SK-N-SH (cell line): ENCODE results near the gene MCCC1. TPM values are rescaled to one million over a fixed set of nuclear protein-coding genes. Genes with fewer than 3 reads are reported as not detected.

Experiments
- CTCF ChIA-PET: fragments of 300-600, 350-600 bp; formaldehyde crosslinking; extraction: SDS; loops from one replicate; lab custom pipeline; 2021; lab: Yijun Ruan, JAX
- POLR2A ChIA-PET: fragments of 350-600 bp; sonication (Branson Sonifier 250); formaldehyde crosslinking; extraction: SDS; loops from one replicate; lab custom pipeline; 2020; ENCODE audit warnings: antibody characterized with exemption, inconsistent platforms; lab: Yijun Ruan, JAX
- DNase-seq: peaks from one replicate; pipeline ENCODE4 v3.0.0; 2012
- H2AFZ ChIP-seq: fragments of 200-600 bp; sonication (generic); 2 replicates; pipeline ENCODE4 v1.8.1; 2016; ENCODE audit warnings: antibody characterized with exemption, mild to moderate bottlenecking, low read depth
- H3F3A ChIP-seq: fragments of 200-600 bp; sonication (generic); replicated peaks from 2 replicates; pipeline ENCODE3; 2016; ENCODE audit warnings: antibody characterized with exemption, mild to moderate bottlenecking; ENCODE audit not compliant: insufficient read depth
- H3K27ac ChIP-seq, 2 experiments: fragments of 200-500 bp in 1 of 2; fragments of 200-600 bp in 1 of 2; sonication (Bioruptor generic) in 1 of 2; sonication (generic), shearing (Covaris generic) in 1 of 2; 2 replicates each; pipeline versions ENCODE4 v1.5.1 to v1.6.1; 2014 to 2016; ENCODE audit warnings: low read depth in 2 of 2, inconsistent platforms in 1 of 2, low read length in 1 of 2, mild to moderate bottlenecking in 1 of 2, mixed read lengths in 1 of 2
- H3K27me3 ChIP-seq: fragments of 200-600 bp; sonication (generic), shearing (Covaris generic); 2 replicates; pipeline ENCODE4 v1.6.1; 2016; ENCODE audit warnings: mixed run types; ENCODE audit not compliant: insufficient read depth
- H3K36me3 ChIP-seq, 2 experiments: fragments of 200-500 bp in 1 of 2; fragments of 200-600 bp in 1 of 2; sonication (Bioruptor generic) in 1 of 2; sonication (generic) in 1 of 2; replicated peaks in 1 of 2; 2 replicates each; pipeline versions ENCODE3 to v1.5.1; 2014 to 2016; ENCODE audit warnings: low read length in 1 of 2, mild to moderate bottlenecking in 1 of 2; ENCODE audit not compliant: insufficient read depth in 2 of 2, control insufficient read depth in 1 of 2
- H3K4me1 ChIP-seq, 2 experiments: fragments of 200-500 bp in 1 of 2; fragments of 200-600 bp in 1 of 2; sonication (Bioruptor generic) in 1 of 2; sonication (generic), shearing (Covaris generic) in 1 of 2; 2 replicates each; pipeline versions ENCODE4 v1.5.1 to v1.6.1; 2014 to 2016; ENCODE audit warnings: low read depth in 1 of 2, low read length in 1 of 2, mixed run types in 1 of 2; ENCODE audit not compliant: insufficient read depth in 2 of 2, control insufficient read depth in 1 of 2
- H3K4me2 ChIP-seq: fragments of 200-600 bp; sonication (generic), shearing (Covaris generic); 2 replicates; pipeline ENCODE4 v1.6.1; 2017; ENCODE audit warnings: mixed run types
- H3K4me3 ChIP-seq, 2 experiments: fragments of 200-500 bp in 1 of 2; fragments of 200-600 bp in 1 of 2; sonication (Bioruptor generic) in 1 of 2; sonication (generic), shearing (Covaris generic) in 1 of 2; 2 replicates each; pipeline versions ENCODE4 v1.5.1 to v1.8.1; 2014 to 2016; ENCODE audit warnings: low read depth in 2 of 2, inconsistent platforms in 1 of 2, low read length in 1 of 2, mild to moderate bottlenecking in 1 of 2, mixed read lengths in 1 of 2, moderate library complexity in 1 of 2
- H3K79me2 ChIP-seq: fragments of 200-600 bp; sonication (generic); 2 replicates; pipeline ENCODE4 v1.8.1; 2017; ENCODE audit warnings: mild to moderate bottlenecking; ENCODE audit not compliant: insufficient read depth
- H3K9ac ChIP-seq: fragments of 200-600 bp; sonication (generic); 2 replicates; pipeline ENCODE4 v1.6.1; 2017; ENCODE audit warnings: mixed run types
- H3K9me2 ChIP-seq: fragments of 200-600 bp; sonication (generic); 2 replicates; pipeline ENCODE4 v1.6.1; 2017; ENCODE audit warnings: mixed run types
- H3K9me3 ChIP-seq: fragments of 200-600 bp; sonication (generic); 2 replicates; pipeline ENCODE4 v1.6.1; 2017; ENCODE audit warnings: mixed run types, mild to moderate bottlenecking, moderate library complexity
- H4K20me1 ChIP-seq: fragments of 200-600 bp; sonication (generic); 2 replicates; pipeline ENCODE4 v1.6.1; 2017; ENCODE audit warnings: mild to moderate bottlenecking, mixed run types; ENCODE audit not compliant: insufficient read depth
- CTCF ChIP-seq: fragments of 200-600 bp; sonication (generic); IDR thresholded peaks from 2 replicates; pipeline ENCODE4 v1.6.1; 2017; ENCODE audit warnings: antibody characterized with exemption, mild to moderate bottlenecking, moderate library complexity
- ELF1 ChIP-seq: IDR thresholded peaks from 2 replicates; pipeline ENCODE4 v1.4.0; 2012
- EP300 ChIP-seq, 2 experiments: IDR thresholded peaks; 2 replicates each; pipeline versions ENCODE4 v1.4.0 to v1.6.1; 2012; ENCODE audit warnings: borderline replicate concordance in 1 of 2, low read depth in 1 of 2, low read length in 1 of 2
- EZH2phosphoT487 ChIP-seq: fragments of 200-600 bp; sonication (generic); IDR thresholded peaks from 2 replicates; pipeline ENCODE4 v1.6.1; 2017; ENCODE audit warnings: low read depth, mixed run types, mild to moderate bottlenecking, antibody characterized with exemption, moderate library complexity, borderline replicate concordance
- FOXJ3 ChIP-seq: sonication (generic); formaldehyde crosslinking; IDR thresholded peaks from 2 replicates; pipeline ENCODE4 v1.5.1; 2020; ENCODE audit warnings: mild to moderate bottlenecking, missing genetic modification reagents
- FOXM1 ChIP-seq: IDR thresholded peaks from 2 replicates; pipeline ENCODE4 v1.4.0; 2012; ENCODE audit warnings: low read depth, mild to moderate bottlenecking
- JUND ChIP-seq: IDR thresholded peaks from 2 replicates; pipeline ENCODE4 v1.4.0; 2012
- MEF2A ChIP-seq: IDR thresholded peaks from 2 replicates; pipeline ENCODE4 v1.4.0; 2012; ENCODE audit warnings: low read depth, borderline replicate concordance
- MXI1 ChIP-seq: IDR thresholded peaks from 2 replicates; pipeline ENCODE4 v1.6.1; 2012; ENCODE audit warnings: mild to moderate bottlenecking, low read depth, low read length, improper control_type of control experiment
- NFIC ChIP-seq: IDR thresholded peaks from 2 replicates; pipeline ENCODE4 v1.4.0; 2012; ENCODE audit warnings: borderline replicate concordance
- NRF1 ChIP-seq: IDR thresholded peaks from 2 replicates; pipeline ENCODE4 v1.6.1; 2012; ENCODE audit warnings: low read depth, mild to moderate bottlenecking, low read length
- PBX3 ChIP-seq: IDR thresholded peaks from 2 replicates; pipeline ENCODE4; 2012
- POLR2AphosphoS5 ChIP-seq: IDR thresholded peaks from 2 replicates; pipeline ENCODE4 v1.6.1; 2012; ENCODE audit warnings: low read depth, low read length
- RAD21 ChIP-seq: IDR thresholded peaks from 2 replicates; pipeline ENCODE4 v1.6.1; 2012; ENCODE audit warnings: mild to moderate bottlenecking, low read length
- RCOR1 ChIP-seq: fragments of 150-350 bp; IDR thresholded peaks from 2 replicates; pipeline ENCODE4 v1.6.1; 2017; ENCODE audit warnings: antibody characterized with exemption, low read length
- REST ChIP-seq: IDR thresholded peaks from 2 replicates; pipeline ENCODE4 v1.6.1; 2012; ENCODE audit warnings: mild to moderate bottlenecking, low read depth, low read length, moderate library complexity
- RXRA ChIP-seq: IDR thresholded peaks from 2 replicates; pipeline ENCODE4 v1.4.0; 2012; ENCODE audit warnings: low read depth, mild to moderate bottlenecking, borderline replicate concordance
- SIN3A ChIP-seq: IDR thresholded peaks from 2 replicates; pipeline ENCODE4 v1.6.1; 2012; ENCODE audit warnings: low read depth, mild to moderate bottlenecking, low read length, moderate library complexity, borderline replicate concordance
- TAF1 ChIP-seq: IDR thresholded peaks from 2 replicates; pipeline ENCODE4 v1.6.1; 2012; ENCODE audit warnings: low read depth, mild to moderate bottlenecking, low read length, moderate library complexity, borderline replicate concordance
- YY1 ChIP-seq: IDR thresholded peaks from 2 replicates; pipeline ENCODE4 v1.4.0; 2012; ENCODE audit warnings: low read depth, mild to moderate bottlenecking
- WGBS: methylation state at CpG from one replicate; pipeline ENCODE4 v1.1.6; 2017; ENCODE audit warnings: low lambda C conversion rate; 5-methylcytosine and 5-hydroxymethylcytosine counted together
- polyA plus RNA-seq, 3 experiments: library from polyadenylated mRNA; depleted of rRNA; stranded (reverse); fragments of >200 nt; gene quantifications; 2 replicates each; pipeline ENCODE4 v1.2.3, GENCODE V29; 2012

Gene MCCC1
- polyA plus RNA-seq, 1 of the 3 experiments (the other 2 are of a cell fraction) = 15.4 TPM

- Histone ChIP-seq H3F3A (peaks cover 2% of the 10 kb centered on the region), H2AFZ (no peak overlapping the region), H3K36me3 (peaks cover 20 to 36% of the 10 kb centered on the region in 2 experiments), H3K79me2 (no peaks in the 10 kb centered on the region), H3K9me3 (no peaks in the 10 kb centered on the region), H3K4me1 (no peaks in the 10 kb centered on the region), H4K20me1 (no peaks in the 10 kb centered on the region), H3K27ac (no peak overlapping the region), H3K4me2 (no peak overlapping the region), H3K4me3 (no peak overlapping the region), H3K27me3 (no peaks in the 10 kb centered on the region), H3K9ac (no peak overlapping the region), H3K9me2 (no peaks in the 10 kb centered on the region)
- TF ChIP-seq YY1 (no peak), RXRA (no peak), SIN3A (no peak), MEF2A (no peak), RAD21 (no peak), EZH2phosphoT487 (no peak), NRF1 (no peak), FOXJ3 (no peak), POLR2AphosphoS5 (no peak), CTCF (no peak), EP300 (IDR thresholded peaks at IDR 0.05; ENCODE audit: borderline replicate concordance in 1 of 2, low read depth in 1 of 2, low read length in 1 of 2) (no peak), TAF1 (no peak), PBX3 (no peak), NFIC (no peak), REST (no peak), ELF1 (no peak), RCOR1 (no peak), JUND (no peak), FOXM1 (no peak), MXI1 (no peak)
- ChIA-PET POLR2A (no interaction called here), CTCF (interaction anchor here (1.3 kb wide), 1 partner anchor 41 kb away, joined by 3 read pairs; no protein-coding TSS in a partner anchor)
- 86% methylated on average over 11 of the region's 11 CpGs for WGBS
- DNase-seq = no peak
These were observed 54.6 kb downstream of the MCCC1 start for GRCh38 chr3:183044547-183045229.
